HepG2 (cell line): ENCODE results near the gene TSC22D1. TPM values are rescaled to one million over a fixed set of nuclear protein-coding genes. Genes with fewer than 3 reads are reported as not detected.

Experiments used
- AGO2 ChIP-seq: fragments of 200-400 bp; formaldehyde crosslinking; optimal IDR thresholded peaks from 2 replicates; pipeline ENCODE3; 2017; ENCODE audit warnings: mild to moderate bottlenecking, low read depth, low read length, moderate library complexity
- CC2D1A ChIP-seq: sonication (generic); formaldehyde crosslinking; IDR thresholded peaks from 2 replicates; pipeline ENCODE4 v1.8.1; 2023; ENCODE audit warnings: mild to moderate bottlenecking, missing genetic modification reagents
- CERS6 ChIP-seq: sonication (generic); formaldehyde crosslinking; IDR thresholded peaks from 2 replicates; pipeline ENCODE4 v1.5.0; 2020; ENCODE audit warnings: missing genetic modification reagents
- HDAC1 ChIP-seq: sonication (generic); formaldehyde crosslinking; IDR thresholded peaks from 2 replicates; pipeline ENCODE4 v1.5.1; 2020; ENCODE audit warnings: mild to moderate bottlenecking, missing genetic modification reagents
- KLF11 ChIP-seq: IDR thresholded peaks from 2 replicates; pipeline ENCODE4 v1.6.1; 2016; ENCODE audit warnings: missing compliant biosample characterization
- KMT2B ChIP-seq: IDR thresholded peaks from 2 replicates; pipeline ENCODE4 v1.6.1; 2016; ENCODE audit warnings: missing genetic modification reagents, missing compliant biosample characterization
- NPAS2 ChIP-seq: sonication (generic); formaldehyde crosslinking; IDR thresholded peaks from 2 replicates; pipeline ENCODE4 v1.8.0; 2022; ENCODE audit warnings: mild to moderate bottlenecking, missing genetic modification reagents, borderline replicate concordance
- NR2C2 ChIP-seq: sonication (generic); formaldehyde crosslinking; IDR thresholded peaks from 2 replicates; pipeline ENCODE4 v1.4.0; 2020; ENCODE audit warnings: missing genetic modification reagents, mild to moderate bottlenecking, moderate library complexity, borderline replicate concordance
- POGZ ChIP-seq: sonication (generic); formaldehyde crosslinking; IDR thresholded peaks from 2 replicates; pipeline ENCODE4 v1.4.0; 2020; ENCODE audit warnings: mild to moderate bottlenecking, missing genetic modification reagents
- RBAK ChIP-seq: sonication (generic); formaldehyde crosslinking; IDR thresholded peaks from 2 replicates; pipeline ENCODE4 v1.5.1; 2020; ENCODE audit warnings: mild to moderate bottlenecking, missing genetic modification reagents
- RXRB ChIP-seq: IDR thresholded peaks from 2 replicates; pipeline ENCODE4 v1.6.1; 2016; ENCODE audit warnings: borderline replicate concordance, missing genetic modification reagents, missing compliant biosample characterization
- UBTF ChIP-seq: sonication (generic); formaldehyde crosslinking; IDR thresholded peaks from 2 replicates; pipeline ENCODE4 v1.4.0; 2020; ENCODE audit warnings: mild to moderate bottlenecking, missing genetic modification reagents
- ZFYVE20 ChIP-seq: sonication (generic); formaldehyde crosslinking; IDR thresholded peaks from 2 replicates; pipeline ENCODE4 v1.8.0; 2023; ENCODE audit warnings: low read depth, mild to moderate bottlenecking, moderate library complexity, missing genetic modification reagents, borderline replicate concordance
- ZNF383 ChIP-seq: sonication (generic); formaldehyde crosslinking; IDR thresholded peaks from 2 replicates; pipeline ENCODE4 v1.4.0; 2020; ENCODE audit warnings: missing genetic modification reagents, mild to moderate bottlenecking, borderline replicate concordance
- ZNF430 ChIP-seq: sonication (generic); formaldehyde crosslinking; IDR thresholded peaks from 2 replicates; pipeline ENCODE4 v1.9.0; 2021; ENCODE audit warnings: mild to moderate bottlenecking, missing genetic modification reagents
- ZNF441 ChIP-seq: sonication (generic); formaldehyde crosslinking; IDR thresholded peaks from 2 replicates; pipeline ENCODE4 v1.7.0; 2021; ENCODE audit warnings: missing genetic modification reagents, borderline replicate concordance
- ZNF501 ChIP-seq: sonication (generic); formaldehyde crosslinking; IDR thresholded peaks from 2 replicates; pipeline ENCODE4 v1.5.1; 2020; ENCODE audit warnings: mild to moderate bottlenecking, moderate library complexity, missing genetic modification reagents
- ZNF674 ChIP-seq: sonication (generic); formaldehyde crosslinking; IDR thresholded peaks from 2 replicates; pipeline ENCODE4 v1.5.0; 2020; ENCODE audit warnings: low read depth, mild to moderate bottlenecking, missing genetic modification reagents
- polyA plus RNA-seq, 8 experiments: library from polyadenylated mRNA; depleted of rRNA in 3 of 8; stranded (reverse) in 7 of 8; unstranded in 1 of 8; fragments of >200 nt; fragmentation: Illumina TruSeq in 4 of 8; extraction: Trizol in 4 of 8; gene quantifications; 2 replicates each; pipeline versions ENCODE4 v1.2.1 to v1.2.3, GENCODE V29; 2011 to 2016; ENCODE audit warnings: low read depth in 4 of 8, missing spikeins in 1 of 8, mixed read lengths in 1 of 8; ENCODE audit not compliant: insufficient read depth in 1 of 8
- total RNA-seq, 5 experiments: library from RNA; depleted of rRNA; stranded (reverse); fragments of >200 nt; fragmentation: Illumina TruSeq; extraction: Trizol; gene quantifications; 2 replicates each; pipeline ENCODE4 v1.2.3, GENCODE V29; 2016; ENCODE audit warnings: low read depth in 1 of 5
- TF ChIP-seq, protein P1 (sequence below): sonication (generic); formaldehyde crosslinking; IDR thresholded peaks from 2 replicates; pipeline ENCODE4 v1.4.0; 2020; ENCODE audit warnings: low read depth, mild to moderate bottlenecking, missing genetic modification reagents
- TF ChIP-seq, protein P2 (sequence below): IDR thresholded peaks from 2 replicates; pipeline ENCODE4 v1.6.1; 2016; ENCODE audit warnings: low read depth, control low read depth
- TF ChIP-seq, protein P3 (sequence below): sonication (generic); formaldehyde crosslinking; IDR thresholded peaks from 2 replicates; pipeline ENCODE4 v1.4.0; 2020; ENCODE audit warnings: mild to moderate bottlenecking, missing genetic modification reagents
- TF ChIP-seq, protein P4 (sequence below): sonication (generic); formaldehyde crosslinking; IDR thresholded peaks from 2 replicates; pipeline ENCODE4 v1.4.0; 2020; ENCODE audit warnings: mild to moderate bottlenecking, missing genetic modification reagents

The TSC22D1 gene
- total and polyA plus RNA-seq, 2 of the 13 experiments (the other 11 are each of a cell fraction or from before 2014, with no cell fraction given), result 18.4 to 35.7 TPM

GRCh38 chr13:44576351-44577235, 463 bp upstream of the TSC22D1 start (continued):
- 0 out of 2 replicates have a peak, but pooled peaks have one; percentile 47 for TF ChIP-seq NPAS2 (CRISPR knock-in tag)
- TF ChIP-seq ZNF383 (CRISPR knock-in tag), result no peak
- no peak for TF ChIP-seq NR2C2 (CRISPR knock-in tag)
- TF ChIP-seq, protein P1, sequence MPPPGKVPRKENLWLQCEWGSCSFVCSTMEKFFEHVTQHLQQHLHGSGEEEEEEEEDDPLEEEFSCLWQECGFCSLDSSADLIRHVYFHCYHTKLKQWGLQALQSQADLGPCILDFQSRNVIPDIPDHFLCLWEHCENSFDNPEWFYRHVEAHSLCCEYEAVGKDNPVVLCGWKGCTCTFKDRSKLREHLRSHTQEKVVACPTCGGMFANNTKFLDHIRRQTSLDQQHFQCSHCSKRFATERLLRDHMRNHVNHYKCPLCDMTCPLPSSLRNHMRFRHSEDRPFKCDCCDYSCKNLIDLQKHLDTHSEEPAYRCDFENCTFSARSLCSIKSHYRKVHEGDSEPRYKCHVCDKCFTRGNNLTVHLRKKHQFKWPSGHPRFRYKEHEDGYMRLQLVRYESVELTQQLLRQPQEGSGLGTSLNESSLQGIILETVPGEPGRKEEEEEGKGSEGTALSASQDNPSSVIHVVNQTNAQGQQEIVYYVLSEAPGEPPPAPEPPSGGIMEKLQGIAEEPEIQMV (CRISPR knock-in tag), result no peak
- TF ChIP-seq CERS6 (CRISPR knock-in tag), result no peak
- no peak for TF ChIP-seq ZFYVE20 (CRISPR knock-in tag)
- TF ChIP-seq ZNF501, result no peak
- no peak for TF ChIP-seq ZNF674 (CRISPR knock-in tag)
- TF ChIP-seq HDAC1, result peak; percentile 54; the same call in 1 of the 2 replicates
- no peak for TF ChIP-seq RXRB
- TF ChIP-seq, protein P2, sequence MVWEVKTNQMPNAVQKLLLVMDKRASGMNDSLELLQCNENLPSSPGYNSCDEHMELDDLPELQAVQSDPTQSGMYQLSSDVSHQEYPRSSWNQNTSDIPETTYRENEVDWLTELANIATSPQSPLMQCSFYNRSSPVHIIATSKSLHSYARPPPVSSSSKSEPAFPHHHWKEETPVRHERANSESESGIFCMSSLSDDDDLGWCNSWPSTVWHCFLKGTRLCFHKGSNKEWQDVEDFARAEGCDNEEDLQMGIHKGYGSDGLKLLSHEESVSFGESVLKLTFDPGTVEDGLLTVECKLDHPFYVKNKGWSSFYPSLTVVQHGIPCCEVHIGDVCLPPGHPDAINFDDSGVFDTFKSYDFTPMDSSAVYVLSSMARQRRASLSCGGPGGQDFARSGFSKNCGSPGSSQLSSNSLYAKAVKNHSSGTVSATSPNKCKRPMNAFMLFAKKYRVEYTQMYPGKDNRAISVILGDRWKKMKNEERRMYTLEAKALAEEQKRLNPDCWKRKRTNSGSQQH (CRISPR knock-in tag), result 0 out of 2 replicates have a peak, but pooled peaks have one; percentile 6
- no peak for TF ChIP-seq KMT2B
- TF ChIP-seq, protein P3, sequence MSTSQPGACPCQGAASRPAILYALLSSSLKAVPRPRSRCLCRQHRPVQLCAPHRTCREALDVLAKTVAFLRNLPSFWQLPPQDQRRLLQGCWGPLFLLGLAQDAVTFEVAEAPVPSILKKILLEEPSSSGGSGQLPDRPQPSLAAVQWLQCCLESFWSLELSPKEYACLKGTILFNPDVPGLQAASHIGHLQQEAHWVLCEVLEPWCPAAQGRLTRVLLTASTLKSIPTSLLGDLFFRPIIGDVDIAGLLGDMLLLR, result no peak
- TF ChIP-seq UBTF (CRISPR knock-in tag), result peak; percentile 85
- TF ChIP-seq POGZ, result no peak
- TF ChIP-seq RBAK (CRISPR knock-in tag), result no peak
- no peak for TF ChIP-seq CC2D1A (CRISPR knock-in tag)
- TF ChIP-seq AGO2, result no peak
- TF ChIP-seq KLF11 (CRISPR knock-in tag), result no peak
- TF ChIP-seq ZNF430 (CRISPR knock-in tag), result no peak
- TF ChIP-seq ZNF441, result 0 out of 2 replicates have a peak, but pooled peaks have one; percentile 15
- TF ChIP-seq, protein P4, sequence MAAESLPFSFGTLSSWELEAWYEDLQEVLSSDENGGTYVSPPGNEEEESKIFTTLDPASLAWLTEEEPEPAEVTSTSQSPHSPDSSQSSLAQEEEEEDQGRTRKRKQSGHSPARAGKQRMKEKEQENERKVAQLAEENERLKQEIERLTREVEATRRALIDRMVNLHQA (CRISPR knock-in tag), result no peak
